GM19395 (cell line): ENCODE measurements around the gene GRIA4.

ENCODE experiments used
- ATAC-seq: cut with Tn5 transposase; IDR thresholded peaks from one replicate; pipeline ENCODE4 v1.9.1; 2021; ENCODE audit warnings: mild to moderate bottlenecking, moderate library complexity; ENCODE audit not compliant: unreplicated experiment

Gene GRIA4

GRCh38 chr11:105636496-105636895 is 26.6 kb downstream of the GRIA4 start:
- ATAC-seq, result no peak

GRCh38 chr11:105639527-105639926 is 29.7 kb downstream of the GRIA4 start:
- no peak for ATAC-seq

DNA sequence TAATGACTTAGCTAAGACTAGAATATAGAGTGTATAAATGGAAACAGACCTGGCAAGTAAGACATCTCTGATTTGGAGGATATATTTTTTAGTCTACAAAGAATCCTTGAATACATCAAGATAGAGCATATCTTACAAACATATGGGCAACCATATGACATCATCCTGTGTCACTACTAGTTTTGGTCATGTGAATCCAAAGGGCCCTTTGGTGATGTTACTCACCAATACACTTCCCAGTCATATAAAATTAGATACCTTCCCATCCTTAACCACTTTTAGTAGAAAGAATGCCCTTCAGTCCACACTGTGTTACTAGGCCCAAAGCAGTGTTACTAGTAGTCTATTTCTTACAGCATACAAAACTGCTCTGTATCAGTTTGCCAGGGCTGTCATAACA is 31.6 kb downstream of the GRIA4 start:
- no peak for ATAC-seq

DNA sequence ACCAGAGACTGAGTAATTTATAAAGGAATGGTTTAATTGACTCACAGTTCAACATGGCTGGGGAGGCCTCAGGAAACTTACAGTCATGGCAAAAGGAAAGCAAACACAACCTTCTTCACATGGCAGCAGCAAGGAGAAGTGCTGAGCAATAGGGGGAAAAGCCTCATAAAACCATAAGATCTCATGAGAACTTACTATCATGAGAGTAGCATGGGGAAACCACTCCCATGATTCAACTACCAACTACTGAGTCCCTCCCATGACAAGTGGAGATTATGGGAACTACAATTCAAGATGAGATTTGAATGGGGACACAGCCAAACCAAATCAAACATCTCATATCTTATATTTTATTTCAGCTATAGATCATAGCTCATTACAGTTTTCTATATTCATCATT is 33.0 kb downstream of the GRIA4 start:
- no peak for ATAC-seq

DNA sequence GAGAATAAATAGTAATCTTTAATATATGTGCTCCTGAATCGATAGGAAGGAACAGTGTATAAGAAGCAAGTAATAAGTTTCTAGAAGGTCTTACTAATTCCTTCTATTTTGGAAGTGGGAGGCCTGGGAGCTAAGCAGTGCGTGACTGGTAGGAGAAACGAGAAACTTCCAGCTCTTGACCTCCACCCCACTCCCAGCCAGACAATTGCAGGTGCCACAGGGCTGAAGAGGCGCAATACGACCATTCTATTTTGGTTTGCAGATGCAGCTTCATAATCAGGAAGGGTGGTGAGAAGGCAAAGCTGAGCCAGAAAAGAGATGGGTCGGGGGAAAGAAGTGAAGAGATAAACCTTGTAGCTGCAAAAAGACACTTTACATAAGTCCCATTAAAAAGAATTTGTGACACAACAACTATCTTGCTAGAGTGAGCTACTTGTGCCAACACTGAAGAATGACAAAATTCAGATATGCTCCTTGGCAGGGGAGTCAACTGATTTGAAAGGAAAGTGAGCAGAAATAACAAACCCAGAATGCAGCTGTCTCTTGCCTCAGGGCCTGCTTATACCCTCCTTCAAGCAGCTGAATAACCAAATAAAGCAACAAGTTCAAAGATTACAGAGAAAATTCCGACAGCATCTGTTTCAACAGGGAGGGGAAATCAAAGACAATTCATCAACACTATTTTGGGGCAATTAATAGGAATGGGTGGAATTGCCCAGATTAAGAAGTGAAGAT is 35.1 kb downstream of the GRIA4 start:
- ATAC-seq, result no peak

GRCh38 chr11:105647780-105648179 is 37.9 kb downstream of the GRIA4 start:
- no peak for ATAC-seq

- no peak for ATAC-seq
Measured at GRCh38 chr11:105648762-105649161, 38.9 kb downstream of the GRIA4 start.

DNA sequence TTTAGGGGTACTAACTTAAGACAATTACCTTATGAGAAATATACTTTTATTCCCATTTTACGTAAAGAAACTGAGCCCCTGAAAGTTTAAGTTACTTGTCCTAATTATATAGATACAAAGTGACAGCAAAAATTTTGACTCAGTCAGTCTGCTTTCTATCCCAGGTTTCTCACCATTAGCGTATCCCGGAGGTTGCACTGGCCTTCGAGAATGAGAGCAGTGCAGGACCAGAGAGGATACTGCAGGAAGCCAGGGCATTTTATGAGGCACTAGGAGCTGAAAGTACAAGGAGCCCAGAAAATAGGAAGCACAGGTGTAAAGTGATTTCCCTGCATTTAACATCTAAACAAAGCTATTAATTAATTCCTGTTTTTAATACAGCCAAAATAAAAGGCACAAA is 55.4 kb downstream of the GRIA4 start:
- ATAC-seq, result no peak

GRCh38 chr11:105667441-105667840 is 57.6 kb downstream of the GRIA4 start:
- ATAC-seq, result no peak

DNA sequence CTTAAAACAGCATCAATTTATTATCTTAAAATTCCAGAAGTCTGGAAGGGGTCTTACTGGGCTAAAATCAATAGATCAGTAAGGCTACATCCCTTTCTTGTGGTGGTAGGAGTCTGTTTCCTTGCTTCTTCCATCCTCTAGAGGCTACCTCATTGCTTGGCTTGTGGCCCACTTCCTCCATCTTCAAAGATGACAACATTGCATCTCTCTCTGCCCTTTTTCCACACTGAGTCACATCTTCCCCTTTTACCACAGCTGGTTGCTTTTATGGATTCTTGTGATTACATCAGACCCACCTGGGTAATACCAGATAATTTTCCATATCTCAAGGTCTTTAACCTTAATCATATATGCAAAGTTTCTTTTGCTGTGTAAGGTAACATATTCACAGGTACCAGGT is 60.9 kb downstream of the GRIA4 start:
- no peak for ATAC-seq

DNA sequence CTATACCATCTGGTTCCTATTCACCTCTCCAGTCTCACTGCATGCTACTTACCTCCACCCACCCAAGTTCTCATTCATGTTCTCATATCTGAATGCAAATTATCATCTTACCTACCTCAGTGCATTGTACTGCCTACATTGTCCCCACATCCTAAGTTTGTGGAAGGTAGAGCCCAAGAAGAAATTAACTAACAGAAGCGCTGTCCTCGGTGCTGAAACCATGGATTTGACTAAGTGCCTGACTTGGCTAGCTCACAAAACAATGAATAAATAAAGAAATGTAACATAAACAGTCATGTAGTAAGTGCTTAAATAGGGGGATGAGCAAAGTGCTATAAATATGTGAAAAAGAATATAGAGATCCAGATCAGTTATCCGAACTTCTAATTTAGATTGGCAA is 63.2 kb downstream of the GRIA4 start:
- no peak for ATAC-seq

DNA sequence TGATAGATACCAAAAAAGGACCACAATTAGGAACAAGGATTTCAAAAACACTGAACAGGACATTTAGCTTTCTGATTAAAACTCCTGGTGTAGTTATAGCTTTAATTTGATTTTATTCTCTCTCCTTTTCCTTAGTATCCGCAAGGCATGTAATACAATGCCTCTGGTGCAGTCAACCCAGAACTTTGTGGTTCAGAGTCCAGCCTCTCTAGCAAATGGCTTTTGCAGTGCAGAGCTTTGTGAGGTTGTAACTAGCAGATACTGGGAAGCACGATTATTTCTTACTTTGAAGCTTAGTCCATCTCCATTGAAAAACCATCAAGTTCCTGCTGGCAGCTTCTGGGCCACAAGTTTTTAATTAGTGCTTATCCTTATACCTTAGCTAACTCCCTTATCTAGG is 79.8 kb downstream of the GRIA4 start:
- ATAC-seq, result no peak

- ATAC-seq, result no peak
Measured at GRCh38 chr11:105690467-105690866, 80.6 kb downstream of the GRIA4 start.

GRCh38 chr11:105693075-105693759 is 83.3 kb downstream of the GRIA4 start:
- ATAC-seq, result no peak

- no peak for ATAC-seq
Measured at GRCh38 chr11:105696000-105696399, 86.1 kb downstream of the GRIA4 start.

GRCh38 chr11:105697291-105697690 is 87.4 kb downstream of the GRIA4 start:
- ATAC-seq, result no peak

DNA sequence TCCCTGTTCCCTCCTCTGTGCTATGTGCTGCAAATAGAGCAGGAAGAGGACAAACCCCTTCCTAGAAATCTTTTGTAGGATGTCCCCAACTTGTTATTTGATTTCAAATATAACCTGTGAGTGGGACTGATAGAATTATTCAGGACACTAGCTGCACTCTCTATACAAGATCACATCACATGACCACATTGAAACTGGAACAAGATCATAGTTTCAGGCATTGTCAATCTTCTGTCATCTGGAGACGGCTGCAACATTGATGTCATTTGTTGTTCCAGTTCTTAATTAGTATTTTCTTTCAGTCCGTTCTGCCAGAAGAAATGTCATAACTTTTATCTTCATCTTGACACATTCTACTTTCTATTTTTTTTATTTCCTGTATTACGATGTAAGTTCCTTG is 89.3 kb downstream of the GRIA4 start:
- no peak for ATAC-seq

DNA sequence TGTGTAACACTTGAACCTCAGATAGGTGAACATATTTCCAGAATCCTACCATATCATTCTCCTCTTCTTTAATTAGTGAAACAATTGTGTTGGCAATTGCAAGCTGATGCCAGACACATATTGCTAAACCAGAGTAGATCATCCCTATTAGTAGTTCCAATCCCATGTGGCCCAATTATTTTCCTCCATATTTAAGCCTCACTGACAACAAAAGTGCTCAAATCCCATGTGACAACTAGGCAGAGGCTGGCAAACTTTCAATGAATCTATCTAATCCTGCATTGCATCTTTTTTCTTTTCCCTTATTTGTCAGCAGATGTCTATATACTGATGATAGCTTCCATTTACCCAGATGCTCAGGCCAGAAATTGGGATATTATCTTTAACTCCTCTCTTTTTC is 90.4 kb downstream of the GRIA4 start:
- ATAC-seq, result no peak

DNA sequence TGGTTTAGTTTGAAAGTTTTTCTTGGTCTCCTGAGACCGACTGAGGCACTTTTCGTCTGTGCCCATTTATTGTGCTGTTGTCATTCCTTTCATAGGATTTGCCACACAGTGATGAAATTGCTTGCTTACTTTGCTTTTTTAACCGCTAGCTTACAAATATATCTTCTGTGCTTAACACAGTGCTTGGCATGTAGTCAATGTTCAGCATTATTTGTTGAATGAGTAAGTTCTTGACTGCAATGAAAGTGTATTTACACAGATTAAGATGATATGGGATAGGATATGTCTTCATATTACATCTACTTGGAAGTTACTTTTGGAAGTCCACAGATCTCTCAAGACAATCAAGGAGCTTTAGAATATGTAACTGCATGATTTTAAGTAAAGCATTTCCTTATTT is 91.2 kb downstream of the GRIA4 start:
- no peak for ATAC-seq

- ATAC-seq, result no peak
Measured at GRCh38 chr11:105705786-105706530, 96.1 kb downstream of the GRIA4 start.

- ATAC-seq, result no peak
Measured at GRCh38 chr11:105713106-105713505, 103.2 kb downstream of the GRIA4 start.

DNA sequence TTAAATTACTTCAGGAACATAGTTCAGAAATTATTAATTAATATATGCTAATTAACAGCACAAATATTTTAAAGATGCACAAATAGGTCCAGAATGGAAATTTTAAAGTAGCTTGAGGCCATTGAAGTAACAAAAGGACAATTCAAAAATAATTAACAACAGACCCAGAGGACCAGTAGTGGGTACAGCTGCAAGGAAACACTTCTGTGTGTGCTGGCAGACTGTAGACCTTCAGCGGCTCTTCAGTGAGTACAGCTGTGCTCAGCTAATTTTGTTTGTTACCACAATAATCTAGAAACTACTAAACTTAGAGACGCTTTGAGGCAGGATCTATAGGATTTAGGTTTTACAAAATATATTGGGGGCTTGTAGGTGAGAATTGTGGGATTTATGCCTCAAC is 103.8 kb downstream of the GRIA4 start:
- ATAC-seq, result no peak
